IMR-90 (cell line): ENCODE measurements around the gene SCNM1. TPM values are rescaled to one million over a fixed set of nuclear protein-coding genes. Genes with fewer than 3 reads are reported as not detected.
A peak's percentile ranks its signal among the peaks of the same experiment; 100 is the strongest.

ENCODE experiments used
- ATAC-seq: fragments of 200-7000 bp; cut with Tn5 transposase; 2 replicates; pipeline ENCODE4 v1.9.1; 2020; ENCODE audit warnings: low read depth, mild to moderate bottlenecking, moderate library complexity
- BruUV-seq: library from RNA; stranded (reverse); fragments of 400-500 nt; replicated peaks from 2 replicates; lab custom pipeline; 2021; lab: Mats Ljungman, UMichigan
- CTCF ChIA-PET: fragments of 300-600 bp; formaldehyde crosslinking; extraction: SDS; loops from one replicate; lab custom pipeline; 2021; ENCODE audit warnings: antibody characterized with exemption; lab: Yijun Ruan, JAX
- POLR2A ChIA-PET: fragments of 300-600 bp; sonication (Branson Sonifier 250); formaldehyde crosslinking; loops from one replicate; lab custom pipeline; 2022; ENCODE audit warnings: antibody characterized with exemption; ENCODE audit not compliant: unreplicated experiment; lab: Charles Lee
- DNase-seq: peaks from one replicate; pipeline ENCODE4 v3.0.0; 2013
- H2AFZ ChIP-seq: replicated peaks from 2 replicates; pipeline ENCODE3; 2013; ENCODE audit warnings: low read length, mild to moderate bottlenecking; ENCODE audit not compliant: poor library complexity
- H2AK5ac ChIP-seq: 2 replicates; pipeline ENCODE4 v1.6.1; 2013; ENCODE audit warnings: low read depth, low read length, inconsistent platforms
- H2AK9ac ChIP-seq: replicated peaks from 2 replicates; pipeline ENCODE3; 2013; ENCODE audit warnings: mild to moderate bottlenecking, low read depth, low read length, moderate library complexity; ENCODE audit not compliant: poor library complexity
- H2BK120ac ChIP-seq: 2 replicates; pipeline ENCODE4 v1.6.1; 2013; ENCODE audit warnings: low read depth, low read length, inconsistent platforms
- H2BK15ac ChIP-seq: 3 replicates; pipeline ENCODE4 v1.6.1; 2013; ENCODE audit warnings: low read depth, low read length, inconsistent platforms
- H2BK20ac ChIP-seq: 2 replicates; pipeline ENCODE4 v1.6.1; 2013; ENCODE audit warnings: low read depth, mild to moderate bottlenecking, inconsistent platforms, low read length, moderate library complexity
- H2BK5ac ChIP-seq: 2 replicates; pipeline ENCODE4 v1.6.1; 2013; ENCODE audit warnings: mild to moderate bottlenecking, low read depth, low read length, inconsistent platforms; ENCODE audit not compliant: poor library complexity, severe bottlenecking
- H3K14ac ChIP-seq: replicated peaks from 2 replicates; pipeline ENCODE4 v1.6.1; 2013; ENCODE audit warnings: low read depth, low read length, inconsistent platforms
- H3K18ac ChIP-seq: 2 replicates; pipeline ENCODE4 v1.6.1; 2013; ENCODE audit warnings: low read depth, low read length, control low read depth
- H3K23ac ChIP-seq: 2 replicates; pipeline ENCODE4 v1.6.1; 2013; ENCODE audit warnings: low read depth, low read length, inconsistent platforms
- H3K27ac ChIP-seq: 2 replicates; pipeline ENCODE4 v1.5.1; 2013; ENCODE audit warnings: mild to moderate bottlenecking, control low read depth, low read length; ENCODE audit not compliant: insufficient read depth
- H3K27me3 ChIP-seq: 2 replicates; pipeline ENCODE4 v1.6.1; 2013; ENCODE audit warnings: low read length; ENCODE audit not compliant: control insufficient read depth, insufficient read depth
- H3K36me3 ChIP-seq: 2 replicates; pipeline ENCODE4 v1.6.1; 2013; ENCODE audit warnings: low read length, mixed read lengths; ENCODE audit not compliant: control insufficient read depth, insufficient read depth
- H3K4ac ChIP-seq: 2 replicates; pipeline ENCODE4 v1.6.1; 2013; ENCODE audit warnings: low read depth, low read length, inconsistent platforms
- H3K4me1 ChIP-seq: 2 replicates; pipeline ENCODE4 v1.6.1; 2013; ENCODE audit warnings: low read length, mixed read lengths; ENCODE audit not compliant: control insufficient read depth, insufficient read depth
- H3K4me2 ChIP-seq: 2 replicates; pipeline ENCODE4 v1.6.1; 2013; ENCODE audit warnings: low read depth, mild to moderate bottlenecking, control low read depth, low read length, moderate library complexity
- H3K4me3 ChIP-seq: 2 replicates; pipeline ENCODE4 v1.5.1; 2013; ENCODE audit warnings: low read depth, mild to moderate bottlenecking, control low read depth, low read length, moderate library complexity; ENCODE audit not compliant: insufficient read depth
- H3K56ac ChIP-seq: 2 replicates; pipeline ENCODE4 v1.6.1; 2013; ENCODE audit warnings: low read length, inconsistent platforms; ENCODE audit not compliant: insufficient read depth; ENCODE audit errors: extremely low read depth
- H3K79me1 ChIP-seq, 2 experiments: 2 replicates each; pipeline ENCODE4 v1.6.1; 2013; ENCODE audit warnings: low read length in 2 of 2, inconsistent platforms in 1 of 2, low read depth in 1 of 2
- H3K9ac ChIP-seq: 2 replicates; pipeline ENCODE4 v1.6.1; 2013; ENCODE audit warnings: low read depth, low read length, control low read depth
- H3K9me1 ChIP-seq: 2 replicates; pipeline ENCODE4 v1.6.1; 2013; ENCODE audit warnings: low read length, inconsistent platforms; ENCODE audit not compliant: insufficient read depth
- H3K9me3 ChIP-seq: 2 replicates; pipeline ENCODE4 v1.6.1; 2013; ENCODE audit warnings: low read length; ENCODE audit not compliant: control insufficient read depth, insufficient read depth
- H4K20me1 ChIP-seq: 2 replicates; pipeline ENCODE4 v1.6.1; 2013; ENCODE audit warnings: low read length, inconsistent platforms; ENCODE audit not compliant: insufficient read depth
- H4K5ac ChIP-seq: 2 replicates; pipeline ENCODE4 v1.6.1; 2013; ENCODE audit warnings: mild to moderate bottlenecking, low read depth, low read length, control low read depth
- H4K8ac ChIP-seq, 2 experiments: 2 replicates each; pipeline ENCODE4 v1.6.1; 2013; ENCODE audit warnings: low read depth in 2 of 2, low read length in 2 of 2, control low read depth in 1 of 2, inconsistent platforms in 1 of 2
- H4K91ac ChIP-seq: 2 replicates; pipeline ENCODE4 v1.6.1; 2013; ENCODE audit warnings: low read depth, low read length, inconsistent platforms; ENCODE audit not compliant: insufficient read depth
- BHLHE40 ChIP-seq: fragments of 150-350 bp; IDR thresholded peaks from 2 replicates; pipeline ENCODE4 v1.6.1; 2016; ENCODE audit warnings: mild to moderate bottlenecking, low read depth, low read length
- MAZ ChIP-seq: IDR thresholded peaks from 2 replicates; pipeline ENCODE4 v1.6.1; 2012; ENCODE audit warnings: low read depth, mild to moderate bottlenecking, low read length, improper control_type of control experiment, moderate library complexity, borderline replicate concordance
- POLR2A ChIP-seq: IDR thresholded peaks from 2 replicates; pipeline ENCODE4 v1.6.1; 2012; ENCODE audit warnings: mild to moderate bottlenecking, low read depth, low read length
- RFX5 ChIP-seq: IDR thresholded peaks from 2 replicates; pipeline ENCODE4 v1.8.0; 2012; ENCODE audit warnings: low read depth, mild to moderate bottlenecking, low read length, moderate library complexity
- WGBS, 2 experiments: methylation state at CpG; one replicate each; pipeline versions ENCODE4 v1.1.5 to v1.1.7; 2013; ENCODE audit warnings: missing lambda C conversion rate in 2 of 2; ENCODE audit not compliant: insufficient read length in 1 of 2; ENCODE audit errors: extremely low coverage in 2 of 2; 5-methylcytosine and 5-hydroxymethylcytosine counted together
- dilution Hi-C: fragments of 300-500 bp; cut with HindIII; formaldehyde crosslinking; loops from one replicate; pipeline ENCODE4 v1.14.3; 2018; ENCODE audit warnings: low sequenced_read_pairs; ENCODE audit not compliant: unreplicated experiment
- in situ Hi-C: fragments of 300-500 bp; cut with MboI; formaldehyde crosslinking; loops from 3 replicates; pipeline ENCODE4 v1.14.3; 2019; ENCODE audit warnings: low sequenced_read_pairs, inconsistent platforms, mixed read lengths
- intact Hi-C: fragments of 100-400 bp; cut with micrococcal nuclease; formaldehyde crosslinking; loops from 2 replicates; pipeline ENCODE4 v1.10.0; 2022
- polyA plus RNA-seq, 3 experiments: library from polyadenylated mRNA; depleted of rRNA; stranded (reverse); fragments of >200 nt; gene quantifications; 2 replicates each; pipeline ENCODE4 v1.2.3, GENCODE V29; 2012; ENCODE audit warnings: low replicate concordance in 1 of 3
- total RNA-seq: library from RNA; depleted of rRNA; stranded (reverse); fragments of >200 nt; gene quantifications from 2 replicates; pipeline ENCODE4 v1.2.3, GENCODE V29; 2012
- TF ChIP-seq, protein P1 (sequence below): conservative IDR thresholded peaks from 2 replicates; pipeline ENCODE4 v1.5.1; 2012; ENCODE audit warnings: mild to moderate bottlenecking, low read depth, low read length, improper control_type of control experiment
- TF ChIP-seq, protein P2 (sequence below): fragments of 150-350 bp; IDR thresholded peaks from 2 replicates; pipeline ENCODE4 v1.6.1; 2017; ENCODE audit warnings: mild to moderate bottlenecking, antibody characterized with exemption, low read length, low read depth

The SCNM1 gene
- total and polyA plus RNA-seq, 2 of the 4 experiments (the other 2 are of a cell fraction): 27.4 to 33.2 TPM

DNA sequence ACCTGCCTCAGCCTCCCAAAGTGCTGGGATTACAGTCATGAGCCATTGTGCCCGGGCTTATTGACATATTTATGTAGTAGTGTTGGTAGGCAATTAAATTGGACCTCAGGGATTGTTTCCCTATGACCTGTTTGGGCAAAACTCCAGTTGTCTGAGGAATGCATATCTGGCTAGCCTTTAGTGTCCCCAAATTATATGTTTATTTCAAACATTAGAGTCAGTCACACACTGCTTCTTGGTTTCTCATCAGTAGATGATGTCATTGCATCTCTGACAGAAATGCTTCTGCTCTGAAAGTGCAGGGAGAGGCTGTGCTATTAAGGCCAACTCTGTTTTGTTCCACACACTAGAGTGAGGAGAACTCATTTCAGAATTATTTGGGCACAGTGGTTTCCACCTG, 44.9 kb downstream of the SCNM1 start:
- peak; percentile 72 for DNase-seq
- no peak overlapping the region for H3K4ac ChIP-seq
- H2AK5ac ChIP-seq: no peak overlapping the region
- no peak overlapping the region for H3K4me2 ChIP-seq
- no peaks in the 10 kb centered on the region for H3K27me3 ChIP-seq
- no peak overlapping the region for H4K91ac ChIP-seq
- no peak overlapping the region for H2BK15ac ChIP-seq
- H3K27ac ChIP-seq: 0 out of 2 replicates have a peak overlapping the region, but pooled peaks have one; percentile 4
- H3K9me3 ChIP-seq: no peaks in the 10 kb centered on the region
- H3K36me3 ChIP-seq: peaks cover 32% of the 10 kb centered on the region
- in situ Hi-C loops (no loop called here), dilution Hi-C loops (no loop called here), intact Hi-C loops (no loop called here)
- TF ChIP-seq, protein P1, sequence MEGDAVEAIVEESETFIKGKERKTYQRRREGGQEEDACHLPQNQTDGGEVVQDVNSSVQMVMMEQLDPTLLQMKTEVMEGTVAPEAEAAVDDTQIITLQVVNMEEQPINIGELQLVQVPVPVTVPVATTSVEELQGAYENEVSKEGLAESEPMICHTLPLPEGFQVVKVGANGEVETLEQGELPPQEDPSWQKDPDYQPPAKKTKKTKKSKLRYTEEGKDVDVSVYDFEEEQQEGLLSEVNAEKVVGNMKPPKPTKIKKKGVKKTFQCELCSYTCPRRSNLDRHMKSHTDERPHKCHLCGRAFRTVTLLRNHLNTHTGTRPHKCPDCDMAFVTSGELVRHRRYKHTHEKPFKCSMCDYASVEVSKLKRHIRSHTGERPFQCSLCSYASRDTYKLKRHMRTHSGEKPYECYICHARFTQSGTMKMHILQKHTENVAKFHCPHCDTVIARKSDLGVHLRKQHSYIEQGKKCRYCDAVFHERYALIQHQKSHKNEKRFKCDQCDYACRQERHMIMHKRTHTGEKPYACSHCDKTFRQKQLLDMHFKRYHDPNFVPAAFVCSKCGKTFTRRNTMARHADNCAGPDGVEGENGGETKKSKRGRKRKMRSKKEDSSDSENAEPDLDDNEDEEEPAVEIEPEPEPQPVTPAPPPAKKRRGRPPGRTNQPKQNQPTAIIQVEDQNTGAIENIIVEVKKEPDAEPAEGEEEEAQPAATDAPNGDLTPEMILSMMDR: no peak
- TF ChIP-seq RFX5 (no peak), BHLHE40 (0 out of 2 replicates have a peak, but pooled peaks have one; percentile 8), MAZ (no peak), POLR2A (no peak)
- TF ChIP-seq, protein P2, sequence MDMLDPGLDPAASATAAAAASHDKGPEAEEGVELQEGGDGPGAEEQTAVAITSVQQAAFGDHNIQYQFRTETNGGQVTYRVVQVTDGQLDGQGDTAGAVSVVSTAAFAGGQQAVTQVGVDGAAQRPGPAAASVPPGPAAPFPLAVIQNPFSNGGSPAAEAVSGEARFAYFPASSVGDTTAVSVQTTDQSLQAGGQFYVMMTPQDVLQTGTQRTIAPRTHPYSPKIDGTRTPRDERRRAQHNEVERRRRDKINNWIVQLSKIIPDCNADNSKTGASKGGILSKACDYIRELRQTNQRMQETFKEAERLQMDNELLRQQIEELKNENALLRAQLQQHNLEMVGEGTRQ: no peak
- H2BK5ac ChIP-seq: no peak overlapping the region
- ChIA-PET POLR2A (no interaction called here), CTCF (no interaction called here)
- no CpG with 5 or more reads among the region's 1 CpG for WGBS, 2 experiments
- peaks cover 0 to 63% of the 10 kb centered on the region in 2 experiments; a peak in 3 of 4 replicates for H3K79me1 ChIP-seq
- no peak overlapping the region for H2AK9ac ChIP-seq
- no peak overlapping the region for H3K4me3 ChIP-seq
- no peak overlapping the region for H2BK120ac ChIP-seq
- H3K4me1 ChIP-seq: peaks cover 1% of the 10 kb centered on the region; the same call in 1 of the 2 replicates
- H2AFZ ChIP-seq: no peak overlapping the region
- H3K14ac ChIP-seq: no peak overlapping the region
- peaks cover 77% of the 10 kb centered on the region for H4K20me1 ChIP-seq
- no peak overlapping the region for H3K23ac ChIP-seq
- peaks cover 8% of the 10 kb centered on the region; the same call in 1 of the 2 replicates for H3K9me1 ChIP-seq
- H4K5ac ChIP-seq: no peak overlapping the region
- peak; percentile 86 for ATAC-seq
- H3K18ac ChIP-seq: no peak overlapping the region
- H3K9ac ChIP-seq: no peak overlapping the region
- H3K56ac ChIP-seq: no peak overlapping the region
- no peak overlapping the region for H2BK20ac ChIP-seq
- BruUV-seq: no TSS peak
- no peak overlapping the region for H4K8ac ChIP-seq
